AG08395 (cell line): ENCODE results near the gene STXBP5L.
"Not testable (repeated sequence)": the region's sequence is repeated elsewhere in the genome, so short reads cannot be mapped to it uniquely, and the experiment has no call there.

Experiments
- DNase-seq: peaks from one replicate; pipeline ENCODE4 v3.0.0; 2012; ENCODE audit warnings: mixed read lengths, low spot score

STXBP5L gene

DNA sequence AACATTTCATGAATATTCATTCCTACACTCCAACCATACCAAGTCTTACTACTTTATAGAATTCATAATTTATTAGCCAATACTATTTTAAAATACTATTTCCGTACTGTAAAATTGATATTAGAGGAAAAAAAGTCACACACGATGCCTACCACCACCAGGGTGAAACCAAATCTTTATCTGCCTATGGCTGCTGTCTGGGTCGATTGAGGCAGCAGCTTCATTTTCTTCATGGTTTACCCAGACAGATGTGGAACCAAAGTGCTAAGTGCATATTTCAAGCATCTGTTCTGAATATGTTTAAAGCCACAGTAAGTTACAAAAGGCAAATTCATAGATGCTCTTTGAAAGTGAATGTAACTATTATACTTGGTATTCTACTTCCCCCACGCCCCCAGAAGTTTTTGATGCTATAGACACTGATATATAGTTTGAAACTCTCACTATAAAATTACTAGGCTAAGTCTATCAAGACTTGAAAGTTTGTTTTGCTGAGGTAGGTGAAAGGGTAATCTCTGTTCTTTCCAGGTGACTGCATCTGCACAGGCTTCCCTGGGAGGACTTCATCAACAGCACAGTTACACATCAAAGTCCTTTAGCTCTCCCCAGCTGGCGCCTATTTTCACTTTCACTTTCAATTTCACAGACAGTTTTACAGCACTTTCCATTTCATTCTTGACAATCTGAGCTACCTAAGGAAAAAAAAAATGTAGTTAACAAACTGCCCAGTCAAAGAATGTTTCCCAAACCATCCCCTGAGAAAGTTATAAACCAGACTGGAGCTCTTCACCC, 523.9 kb downstream of the STXBP5L start:
- peak; percentile 50 for DNase-seq

DNA sequence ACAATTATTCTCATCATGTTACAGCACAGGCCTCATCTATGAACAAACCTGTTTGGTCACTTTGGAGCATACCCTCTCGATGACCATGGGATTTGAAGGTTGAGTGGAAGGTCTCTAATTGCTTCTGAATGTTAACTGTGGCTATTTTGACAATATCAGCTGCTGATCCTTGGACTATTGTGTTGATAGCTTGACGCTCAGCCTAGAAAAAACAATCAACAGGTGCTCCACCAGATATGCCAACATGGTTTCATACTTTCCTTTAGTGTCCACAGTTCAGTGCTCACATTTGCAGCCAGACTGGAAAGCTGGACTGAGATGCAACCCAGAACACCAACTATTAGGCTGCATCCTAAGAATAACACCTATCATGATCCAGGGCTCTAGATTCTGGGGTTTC, 528.1 kb downstream of the STXBP5L start:
- DNase-seq: no peak

DNA sequence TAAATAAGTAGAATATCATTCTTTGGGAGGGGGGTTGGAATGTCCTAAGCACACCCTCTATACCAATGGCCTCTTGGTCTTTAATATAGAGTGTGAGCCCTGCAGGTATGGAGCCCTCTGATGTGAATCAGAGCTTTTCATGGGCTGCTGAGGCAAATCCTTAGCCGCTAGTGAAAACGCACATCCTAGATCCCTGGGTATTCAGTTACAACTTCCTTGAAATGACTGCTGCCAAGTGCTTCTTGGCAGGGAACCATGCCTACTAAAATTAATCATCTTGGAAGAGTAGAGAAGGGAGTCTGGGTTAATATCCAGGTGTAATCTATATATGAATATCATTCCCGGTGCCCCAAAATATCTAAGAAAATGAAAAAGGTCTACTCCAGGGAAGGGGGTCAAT, 528.6 kb downstream of the STXBP5L start:
- no peak for DNase-seq

DNA sequence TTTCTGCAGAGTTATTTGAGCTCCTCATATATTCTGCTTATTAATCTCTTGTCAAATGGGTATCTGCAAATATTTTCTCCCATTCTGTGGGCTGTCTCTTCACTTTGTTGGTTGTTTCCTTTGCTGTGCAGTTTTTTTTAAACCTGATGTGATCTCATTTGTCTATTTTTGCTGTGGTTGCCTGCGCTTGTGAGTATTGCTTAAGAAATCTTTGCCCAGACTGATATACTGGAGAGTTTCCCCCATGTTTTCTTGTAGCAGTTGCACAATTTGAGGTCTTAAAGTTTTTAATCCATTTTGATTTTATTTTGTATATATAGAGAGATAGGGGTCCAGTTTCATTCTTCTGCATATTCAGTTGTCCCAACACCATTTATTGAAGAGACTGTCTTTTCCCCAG, 535.5 kb downstream of the STXBP5L start:
- DNase-seq: no peak

DNA sequence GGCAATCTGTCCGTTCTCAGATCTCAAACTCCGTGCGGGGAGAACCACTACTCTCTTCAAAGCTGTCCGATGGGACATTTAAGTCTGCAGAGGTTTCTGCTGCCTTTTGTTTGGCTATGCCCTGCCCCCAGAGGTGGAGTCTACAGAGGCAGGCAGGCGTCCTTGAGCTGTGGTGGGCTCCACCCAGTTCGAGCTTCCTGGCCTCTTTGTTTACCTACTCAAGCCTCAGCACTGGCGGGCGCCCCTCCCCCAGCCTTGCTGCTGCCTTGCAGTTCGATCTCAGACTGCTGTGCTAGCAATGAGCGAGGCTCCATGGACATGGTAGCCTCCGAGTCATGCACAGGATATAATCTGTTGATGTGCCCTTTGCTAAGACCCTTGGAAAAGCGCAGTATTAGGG, 543.7 kb downstream of the STXBP5L start:
- not testable (repeated sequence) for DNase-seq

DNA sequence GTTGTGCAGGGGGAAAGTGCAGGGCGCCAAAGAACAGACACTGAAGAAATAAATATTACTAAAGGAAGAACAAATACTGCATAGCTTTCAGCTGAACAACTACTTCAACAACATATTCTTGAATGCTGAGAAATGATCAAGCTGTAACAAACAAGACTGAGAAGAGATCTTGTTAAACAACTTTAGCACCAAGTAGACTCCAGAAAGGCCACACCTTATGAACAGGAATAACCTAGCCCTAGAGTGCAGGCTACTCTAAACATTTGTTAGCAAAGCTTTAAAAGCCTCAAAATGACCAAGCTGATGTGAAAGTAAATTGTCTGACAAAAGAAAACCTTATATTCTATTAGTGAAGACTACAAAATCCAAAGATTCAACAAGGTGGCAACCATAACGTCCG, 554.6 kb downstream of the STXBP5L start:
- DNase-seq: no peak

DNA sequence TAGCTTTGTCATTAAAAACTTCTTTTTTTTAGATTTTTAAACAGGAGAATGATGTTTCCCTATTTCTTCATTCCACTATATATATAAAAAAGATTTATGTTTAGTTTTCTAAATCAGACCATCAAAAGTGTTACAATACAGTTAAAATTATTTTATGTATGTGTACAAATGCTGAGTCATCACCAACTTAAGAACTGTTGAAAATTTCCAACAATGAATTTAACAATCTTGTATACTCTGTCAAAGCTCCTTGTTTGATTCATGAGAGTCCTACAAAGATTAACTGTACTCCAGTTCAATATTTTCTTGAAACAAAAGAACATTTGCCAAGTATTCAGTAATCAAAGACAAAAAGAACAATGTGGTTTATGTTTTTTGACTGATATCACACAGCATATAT, 555.7 kb downstream of the STXBP5L start:
- no peak for DNase-seq

DNA sequence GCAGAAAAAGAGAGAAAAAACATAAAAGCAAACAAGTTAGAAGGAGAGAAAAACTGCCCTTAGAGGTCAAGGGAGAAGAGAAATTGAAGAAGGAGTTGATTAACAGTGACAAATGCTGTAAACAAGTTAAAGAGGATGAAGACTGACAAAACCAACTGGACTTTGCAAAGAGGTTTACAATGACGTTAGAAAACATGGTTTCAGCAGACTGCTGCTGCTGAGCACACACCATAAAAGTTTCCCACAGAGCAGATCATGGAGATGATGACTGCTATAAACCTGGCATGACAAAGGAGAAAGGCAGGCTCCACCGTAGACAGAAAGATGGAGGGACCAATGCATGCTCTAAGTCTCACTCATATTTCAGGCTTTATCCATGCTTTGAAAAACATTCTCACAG, 559.1 kb downstream of the STXBP5L start:
- no peak for DNase-seq

DNA sequence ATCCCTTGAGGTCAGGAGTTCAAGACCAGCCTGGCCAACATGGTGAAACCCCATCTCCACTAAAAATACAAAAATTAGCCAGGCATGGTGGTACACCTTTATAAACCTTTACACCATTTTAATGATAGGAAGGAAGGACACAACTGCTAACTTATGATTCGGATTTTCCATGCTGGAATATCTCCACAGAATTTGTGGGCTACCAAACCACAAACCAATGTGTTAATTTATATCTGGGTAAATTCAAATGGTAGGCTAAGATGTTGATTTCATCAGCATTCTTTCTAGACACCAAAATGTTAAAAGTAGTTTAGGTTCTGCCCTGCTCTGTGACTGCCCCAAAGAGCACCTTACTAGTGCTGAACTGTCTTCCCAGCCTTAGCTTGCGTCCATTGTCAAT, 565.0 kb downstream of the STXBP5L start:
- no peak for DNase-seq
